Measurements from ENCODE around the gene SPATS2L. TPM values are rescaled to one million over a fixed set of nuclear protein-coding genes. Genes with fewer than 3 reads are reported as not detected.

The SPATS2L gene
- total RNA-seq, 1 donor from 2014 or later, result 92.7 TPM

DNA sequence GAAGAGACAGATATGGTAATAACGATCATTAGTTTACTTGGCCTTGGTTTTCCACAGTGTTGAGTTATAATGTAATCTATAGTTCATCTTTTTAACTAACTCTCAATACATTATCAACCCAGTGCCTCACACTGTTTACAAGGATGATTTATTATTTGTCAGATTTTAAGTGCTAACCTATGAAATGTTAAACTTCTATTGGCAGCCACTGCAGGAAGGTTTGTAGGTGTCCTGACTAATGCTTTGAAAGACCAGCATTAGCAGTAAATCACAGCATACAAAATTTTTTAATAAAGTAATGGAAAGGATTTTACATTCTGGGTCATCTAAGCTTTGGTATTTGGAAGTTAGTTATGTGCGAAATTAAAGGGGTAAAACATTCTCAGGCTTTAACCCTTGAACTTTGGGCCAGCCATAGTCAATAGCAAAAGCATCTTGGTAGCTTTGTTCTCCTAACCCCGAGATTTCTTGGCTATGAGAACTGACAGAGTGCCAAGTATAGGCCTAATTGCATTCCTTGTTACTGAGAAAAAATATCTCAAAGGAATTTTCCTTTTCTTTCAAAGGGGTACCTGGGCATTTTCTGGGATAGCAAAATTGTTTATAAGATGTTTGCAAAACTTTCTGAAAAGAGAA lies 30.6 kb downstream of the SPATS2L start:
- ATAC-seq (no peak), DNase-seq (no peak)
- intact Hi-C loops (cut with DNase I), result no loop called here
- no peaks in the 10 kb centered on the region for H3K27me3 ChIP-seq
- no peak overlapping the region for H3K27ac ChIP-seq
- H3K36me3 ChIP-seq, result no peaks in the 10 kb centered on the region
- peaks cover 39% of the 10 kb centered on the region for H3K4me1 ChIP-seq
- no peak for TF ChIP-seq CTCF (IDR thresholded peaks at IDR 0.05)
- no peak overlapping the region for H3K4me3 ChIP-seq
- no peaks in the 10 kb centered on the region for H3K9me3 ChIP-seq

DNA sequence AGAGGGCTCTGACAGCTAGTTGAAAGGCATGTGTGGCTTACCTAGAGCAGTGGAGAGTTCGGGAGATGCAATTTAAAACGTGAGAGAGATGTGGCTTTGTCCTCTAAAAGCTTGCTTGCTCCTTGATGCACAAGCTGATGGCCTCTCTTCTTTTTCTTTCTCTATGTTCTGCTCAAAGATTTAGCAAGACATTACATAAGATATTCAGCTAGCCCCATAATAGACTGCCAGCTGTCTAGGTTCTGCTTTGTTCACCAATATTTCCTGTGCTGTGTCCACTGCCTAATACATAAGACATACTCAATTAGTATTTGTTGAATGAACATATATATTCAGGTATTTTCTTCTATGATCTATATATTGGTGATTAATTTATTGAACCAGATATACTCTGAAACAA lies 31.1 kb downstream of the SPATS2L start:
- intact Hi-C loops (cut with DNase I), result no loop called here
- TF ChIP-seq CTCF (IDR thresholded peaks at IDR 0.05), result no peak
- Histone ChIP-seq H3K9me3 (no peaks in the 10 kb centered on the region), H3K4me3 (no peak overlapping the region), H3K4me1 (peaks cover 39% of the 10 kb centered on the region), H3K27me3 (no peaks in the 10 kb centered on the region), H3K36me3 (no peaks in the 10 kb centered on the region), H3K27ac (no peak overlapping the region)
- peak; percentile 50 for ATAC-seq
- no peak for DNase-seq

GRCh38 chr2:200338692-200339091 lies 32.2 kb downstream of the SPATS2L start:
- DNase-seq, result no peak
- Histone ChIP-seq H3K27ac (peak overlapping the region; percentile 27), H3K4me1 (peaks cover 39% of the 10 kb centered on the region), H3K36me3 (no peaks in the 10 kb centered on the region), H3K9me3 (no peaks in the 10 kb centered on the region), H3K4me3 (no peak overlapping the region), H3K27me3 (no peaks in the 10 kb centered on the region)
- ATAC-seq, result peak; percentile 55
- TF ChIP-seq CTCF (IDR thresholded peaks at IDR 0.05), result no peak
- intact Hi-C loops (cut with DNase I), result no loop called here

DNA sequence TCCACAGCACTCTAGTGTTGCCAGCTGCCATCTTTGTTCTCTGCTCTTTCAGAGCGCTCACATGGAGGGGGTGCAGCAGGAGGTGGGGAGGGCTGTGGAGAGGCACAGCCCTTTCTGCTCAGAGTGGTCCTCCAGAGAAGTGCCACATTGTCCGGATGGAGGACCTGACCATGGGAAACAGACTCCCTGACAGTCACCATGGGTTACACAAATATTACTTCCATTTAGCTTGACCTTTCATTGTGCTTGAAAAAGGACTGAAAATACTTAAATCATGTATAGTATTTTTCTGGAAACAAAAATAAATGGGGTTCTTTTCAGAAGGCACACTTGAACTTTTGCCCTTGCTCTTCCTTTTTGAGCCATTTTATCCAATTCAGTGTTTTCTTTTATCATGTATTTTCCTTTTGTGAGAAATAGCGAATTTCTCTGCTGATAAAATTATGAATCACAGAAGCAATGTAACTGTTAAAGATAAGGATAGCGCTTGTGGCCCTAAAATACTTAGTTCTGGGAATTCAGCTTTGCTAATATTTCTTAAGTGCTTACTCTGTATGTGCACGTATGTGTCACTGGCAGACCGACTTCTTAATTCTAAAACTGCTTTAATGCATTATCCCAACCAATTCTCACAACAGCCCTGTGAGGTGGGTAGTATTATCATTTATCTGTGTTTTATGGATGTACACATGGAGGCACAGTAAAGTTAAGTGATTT lies 34.2 kb downstream of the SPATS2L start:
- Histone ChIP-seq H3K4me3 (no peak overlapping the region), H3K9me3 (no peaks in the 10 kb centered on the region), H3K27me3 (no peaks in the 10 kb centered on the region), H3K27ac (no peak overlapping the region), H3K36me3 (no peaks in the 10 kb centered on the region), H3K4me1 (peaks cover 39% of the 10 kb centered on the region)
- intact Hi-C loops (cut with DNase I), result no loop called here
- DNase-seq (no peak), ATAC-seq (no peak)
- TF ChIP-seq CTCF (IDR thresholded peaks at IDR 0.05), result no peak

- intact Hi-C loops (cut with DNase I), result no loop called here
- TF ChIP-seq CTCF (IDR thresholded peaks at IDR 0.05), result no peak
- ATAC-seq (no peak), DNase-seq (no peak)
- Histone ChIP-seq H3K27ac (no peak overlapping the region), H3K27me3 (no peaks in the 10 kb centered on the region), H3K36me3 (no peaks in the 10 kb centered on the region), H3K4me3 (no peak overlapping the region), H3K4me1 (peaks cover 39% of the 10 kb centered on the region), H3K9me3 (no peaks in the 10 kb centered on the region)
These were observed 34.9 kb downstream of the SPATS2L start for GRCh38 chr2:200341376-200341775.
